ENCODE measurements around the gene FRMD8. TPM values are rescaled to one million over a fixed set of nuclear protein-coding genes. Genes with fewer than 3 reads are reported as not detected.
A peak's percentile ranks its signal among the peaks of the same experiment; 100 is the strongest.

FRMD8 gene
- total RNA-seq, 1 donor from 2014 or later: 8.4 TPM

DNA sequence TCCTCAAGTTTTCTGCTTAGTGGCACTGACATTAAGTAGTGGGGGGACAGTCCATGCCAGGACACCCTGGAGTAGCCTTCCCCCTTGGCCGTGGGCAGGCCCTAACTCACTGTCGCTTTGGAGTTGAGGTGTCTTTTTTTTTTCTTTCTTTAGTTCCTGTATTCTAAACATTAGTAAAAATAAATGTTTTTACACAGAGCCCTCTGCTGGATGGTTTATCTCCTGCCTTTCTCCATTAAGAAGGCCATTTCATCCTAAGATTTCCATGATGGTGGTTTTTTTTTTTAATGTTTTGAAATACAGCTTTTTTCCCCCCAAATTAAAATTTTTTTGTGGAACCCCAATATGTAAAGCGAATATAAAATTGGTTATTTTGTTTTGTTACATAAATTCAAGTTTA, 33.7 kb upstream of the FRMD8 start:
- no peak overlapping the region for H3K4me3 ChIP-seq
- TF ChIP-seq, protein P1, sequence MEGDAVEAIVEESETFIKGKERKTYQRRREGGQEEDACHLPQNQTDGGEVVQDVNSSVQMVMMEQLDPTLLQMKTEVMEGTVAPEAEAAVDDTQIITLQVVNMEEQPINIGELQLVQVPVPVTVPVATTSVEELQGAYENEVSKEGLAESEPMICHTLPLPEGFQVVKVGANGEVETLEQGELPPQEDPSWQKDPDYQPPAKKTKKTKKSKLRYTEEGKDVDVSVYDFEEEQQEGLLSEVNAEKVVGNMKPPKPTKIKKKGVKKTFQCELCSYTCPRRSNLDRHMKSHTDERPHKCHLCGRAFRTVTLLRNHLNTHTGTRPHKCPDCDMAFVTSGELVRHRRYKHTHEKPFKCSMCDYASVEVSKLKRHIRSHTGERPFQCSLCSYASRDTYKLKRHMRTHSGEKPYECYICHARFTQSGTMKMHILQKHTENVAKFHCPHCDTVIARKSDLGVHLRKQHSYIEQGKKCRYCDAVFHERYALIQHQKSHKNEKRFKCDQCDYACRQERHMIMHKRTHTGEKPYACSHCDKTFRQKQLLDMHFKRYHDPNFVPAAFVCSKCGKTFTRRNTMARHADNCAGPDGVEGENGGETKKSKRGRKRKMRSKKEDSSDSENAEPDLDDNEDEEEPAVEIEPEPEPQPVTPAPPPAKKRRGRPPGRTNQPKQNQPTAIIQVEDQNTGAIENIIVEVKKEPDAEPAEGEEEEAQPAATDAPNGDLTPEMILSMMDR (IDR thresholded peaks at IDR 0.05; ENCODE audit: borderline replicate concordance): peak; percentile 34
- no peaks in the 10 kb centered on the region for H3K9me3 ChIP-seq (replicated peaks)
- H3K27ac ChIP-seq (replicated peaks): no peak overlapping the region
- H3K27me3 ChIP-seq (ENCODE audit: low read depth): peaks cover 14% of the 10 kb centered on the region
- H3K36me3 ChIP-seq: peaks cover 49% of the 10 kb centered on the region
- DNase-seq: no peak
- H3K4me1 ChIP-seq: peaks cover 43% of the 10 kb centered on the region
- intact Hi-C loops (cut with micrococcal nuclease): no loop called here

GRCh38 chr11:65353376-65353775, 33.1 kb upstream of the FRMD8 start:
- Histone ChIP-seq H3K4me1 (peaks cover 49% of the 10 kb centered on the region), H3K9me3 (replicated peaks) (no peaks in the 10 kb centered on the region), H3K4me3 (peak overlapping the region; percentile 87), H3K36me3 (peaks cover 43% of the 10 kb centered on the region), H3K27ac (replicated peaks) (peak overlapping the region; percentile 75), H3K27me3 (ENCODE audit: low read depth) (peaks cover 14% of the 10 kb centered on the region)
- DNase-seq: no peak
- intact Hi-C loops (cut with micrococcal nuclease): no loop called here
- TF ChIP-seq, protein P1 (IDR thresholded peaks at IDR 0.05; ENCODE audit: borderline replicate concordance): no peak

GRCh38 chr11:65353900-65354264, 32.6 kb upstream of the FRMD8 start:
- intact Hi-C loops (cut with micrococcal nuclease): no loop called here
- Histone ChIP-seq H3K27me3 (ENCODE audit: low read depth) (peaks cover 14% of the 10 kb centered on the region), H3K36me3 (peaks cover 38% of the 10 kb centered on the region)

GRCh38 chr11:65354265-65355012, 32.0 kb upstream of the FRMD8 start, which contains the start of gene TIGD3:
TIGD3 (plus strand) TSS chr11:65354751; CDS start chr11:65355809, 1,058 bp downstream.
- peak; percentile 99 for DNase-seq
- peaks cover 14% of the 10 kb centered on the region for H3K27me3 ChIP-seq (ENCODE audit: low read depth)
- no peaks in the 10 kb centered on the region for H3K9me3 ChIP-seq (replicated peaks)
- intact Hi-C loops (cut with micrococcal nuclease): no loop called here
- TF ChIP-seq, protein P1 (IDR thresholded peaks at IDR 0.05; ENCODE audit: borderline replicate concordance): peak; percentile 21
- peak within 1 kb of the TSS; percentile 87 for H3K4me3 ChIP-seq
- peaks cover 33% of the 10 kb centered on the region for H3K36me3 ChIP-seq
- peak within 1 kb of the TSS; percentile 82 for H3K27ac ChIP-seq (replicated peaks)
- H3K4me1 ChIP-seq: peaks cover 57% of the 10 kb centered on the region

More at GRCh38 chr11:65353900-65354264, 32.6 kb upstream of the FRMD8 start:
- TF ChIP-seq, protein P1 (IDR thresholded peaks at IDR 0.05; ENCODE audit: borderline replicate concordance): no peak
- peaks cover 53% of the 10 kb centered on the region for H3K4me1 ChIP-seq
- peak overlapping the region; percentile 75 for H3K27ac ChIP-seq (replicated peaks)
- H3K4me3 ChIP-seq: peak overlapping the region; percentile 87
- H3K9me3 ChIP-seq (replicated peaks): no peaks in the 10 kb centered on the region
- DNase-seq: no peak

- intact Hi-C loops (cut with micrococcal nuclease): no loop called here
- Histone ChIP-seq H3K36me3 (peaks cover 25% of the 10 kb centered on the region), H3K27ac (replicated peaks) (peak overlapping the region; percentile 82), H3K27me3 (ENCODE audit: low read depth) (peaks cover 14% of the 10 kb centered on the region), H3K4me3 (peak overlapping the region; percentile 87), H3K9me3 (replicated peaks) (no peaks in the 10 kb centered on the region), H3K4me1 (peaks cover 60% of the 10 kb centered on the region)
- DNase-seq: peak; percentile 34
- TF ChIP-seq, protein P1 (IDR thresholded peaks at IDR 0.05; ENCODE audit: borderline replicate concordance): no peak
These were observed 31.2 kb upstream of the FRMD8 start for GRCh38 chr11:65355013-65355775.
